Retina (tissue), 1 donor: ENCODE measurements around the gene CNN2.
"Not testable (repeated sequence)": the region's sequence is repeated elsewhere in the genome, so short reads cannot be mapped to it uniquely, and the experiment has no call there.

Experiments
- DNase-seq: peaks from one replicate; pipeline ENCODE4 v3.0.0-alpha.2; 2016

CNN2 gene

DNA sequence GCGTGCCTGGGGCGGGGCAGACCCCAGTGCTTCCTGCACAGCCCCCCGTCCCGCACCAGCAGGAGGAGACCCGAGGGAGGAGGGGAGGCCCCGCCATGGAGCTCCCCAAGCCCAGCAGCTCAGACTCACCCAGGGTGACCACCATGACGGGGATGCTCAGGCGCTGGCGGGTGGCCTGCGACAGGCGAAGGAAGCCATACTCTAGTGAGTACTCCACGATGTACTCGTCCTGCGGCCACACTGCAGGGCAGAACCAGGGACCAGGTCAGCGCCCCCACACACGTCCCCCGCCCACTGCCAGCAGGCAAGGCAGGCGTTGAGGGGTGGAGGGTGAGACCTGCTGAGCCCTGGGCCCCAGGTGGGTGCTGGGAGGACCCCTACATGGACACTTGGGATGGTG, 14.1 kb upstream of the CNN2 start:
- no peak for DNase-seq

DNA sequence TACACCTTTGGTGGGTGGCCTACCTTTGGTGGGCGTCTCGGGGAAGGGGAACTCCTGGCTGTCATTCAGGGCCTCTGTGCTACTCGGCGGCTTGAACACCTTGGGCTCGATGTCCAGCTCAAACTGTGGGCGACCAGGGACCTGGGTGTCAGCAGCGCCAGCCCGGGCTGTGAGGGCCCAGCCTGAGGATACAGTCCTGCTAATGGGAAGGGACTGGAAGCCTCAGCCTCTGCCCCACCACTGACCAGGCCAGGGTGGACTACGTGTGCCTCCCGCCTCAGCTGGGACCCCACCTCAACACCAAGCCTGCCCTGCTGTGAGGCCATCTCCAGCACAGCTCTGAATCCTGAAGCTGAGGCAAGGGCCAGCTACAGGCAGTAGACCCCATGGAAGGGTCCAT, 13.2 kb upstream of the CNN2 start:
- DNase-seq, result no peak

DNA sequence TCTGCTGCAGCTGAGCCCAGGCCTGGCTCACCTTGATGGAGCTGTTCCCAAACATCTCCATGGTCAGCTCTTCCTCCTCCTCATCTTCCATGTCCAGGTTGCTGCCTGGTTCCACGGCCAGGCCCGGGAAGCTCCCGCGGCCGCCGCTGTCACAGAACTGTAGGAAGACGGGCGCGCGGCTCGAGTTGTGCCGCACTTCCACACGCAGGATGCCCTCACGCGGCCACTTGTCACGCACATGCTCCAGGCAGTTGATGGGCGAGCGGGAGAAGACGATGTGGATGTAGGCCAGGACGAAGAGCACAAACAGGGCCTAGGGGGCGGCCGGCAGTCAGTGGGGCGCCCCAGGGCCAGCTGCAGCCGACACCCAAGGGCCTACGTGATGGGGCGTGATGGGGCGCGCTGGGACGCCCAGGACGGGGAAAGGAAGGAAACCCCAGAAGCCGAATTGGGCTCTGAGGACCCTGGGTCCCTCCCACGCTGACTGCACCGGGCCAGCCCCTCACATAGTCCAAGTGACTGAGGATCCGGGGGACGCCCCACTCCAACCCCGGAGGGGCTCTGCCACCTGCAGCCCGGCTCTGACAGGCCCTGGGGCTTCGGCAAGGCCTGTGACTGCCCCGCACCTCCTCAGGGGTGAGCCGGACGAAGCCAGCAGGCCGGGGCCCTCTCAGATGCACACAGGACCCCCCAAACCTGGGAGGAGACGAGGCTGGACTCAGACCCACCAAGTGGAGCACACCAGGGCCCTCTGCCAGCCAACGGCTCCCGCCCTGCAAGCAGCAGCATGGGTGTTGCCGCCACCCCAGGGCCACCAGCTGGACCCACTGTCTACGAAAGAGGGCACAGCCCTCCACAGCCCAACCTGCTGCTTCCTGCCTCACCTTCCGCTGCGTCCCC, 12.0 kb upstream of the CNN2 start:
- no peak for DNase-seq

DNA sequence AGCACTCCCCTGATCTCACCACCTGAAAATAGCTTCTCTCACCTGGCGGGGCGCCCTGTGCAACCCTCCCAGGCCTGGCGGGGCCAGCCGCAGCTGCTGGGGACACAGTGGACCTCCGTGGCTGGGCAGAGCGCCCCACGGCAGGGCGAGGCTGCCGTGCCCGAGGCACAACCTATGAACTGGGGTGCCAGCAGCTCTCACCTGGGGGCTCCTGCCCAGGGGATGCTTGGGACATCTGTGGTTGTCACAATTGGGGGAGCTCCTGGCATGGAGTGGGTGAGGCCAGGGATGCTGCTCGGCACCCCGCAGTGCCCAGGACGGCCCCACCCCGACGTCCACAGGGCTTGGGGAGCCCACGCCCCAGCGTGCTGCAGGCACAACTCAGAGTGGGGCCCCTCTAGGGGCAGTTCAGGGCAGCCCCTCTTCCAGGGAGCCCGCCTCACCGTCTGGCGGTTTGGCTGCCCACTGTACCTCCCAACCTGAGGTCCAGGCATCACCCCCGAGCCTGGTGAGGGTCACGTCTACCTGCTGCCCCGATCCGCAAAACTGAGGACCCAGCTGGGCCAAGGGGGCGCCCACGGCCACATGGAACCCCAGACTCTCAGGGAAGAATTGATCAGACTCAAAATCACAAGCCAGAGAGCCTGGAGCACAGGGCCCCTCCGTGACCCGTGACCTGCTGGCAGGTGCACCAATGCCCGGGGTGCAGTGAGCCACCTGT, 11.2 kb upstream of the CNN2 start:
- no peak for DNase-seq

DNA sequence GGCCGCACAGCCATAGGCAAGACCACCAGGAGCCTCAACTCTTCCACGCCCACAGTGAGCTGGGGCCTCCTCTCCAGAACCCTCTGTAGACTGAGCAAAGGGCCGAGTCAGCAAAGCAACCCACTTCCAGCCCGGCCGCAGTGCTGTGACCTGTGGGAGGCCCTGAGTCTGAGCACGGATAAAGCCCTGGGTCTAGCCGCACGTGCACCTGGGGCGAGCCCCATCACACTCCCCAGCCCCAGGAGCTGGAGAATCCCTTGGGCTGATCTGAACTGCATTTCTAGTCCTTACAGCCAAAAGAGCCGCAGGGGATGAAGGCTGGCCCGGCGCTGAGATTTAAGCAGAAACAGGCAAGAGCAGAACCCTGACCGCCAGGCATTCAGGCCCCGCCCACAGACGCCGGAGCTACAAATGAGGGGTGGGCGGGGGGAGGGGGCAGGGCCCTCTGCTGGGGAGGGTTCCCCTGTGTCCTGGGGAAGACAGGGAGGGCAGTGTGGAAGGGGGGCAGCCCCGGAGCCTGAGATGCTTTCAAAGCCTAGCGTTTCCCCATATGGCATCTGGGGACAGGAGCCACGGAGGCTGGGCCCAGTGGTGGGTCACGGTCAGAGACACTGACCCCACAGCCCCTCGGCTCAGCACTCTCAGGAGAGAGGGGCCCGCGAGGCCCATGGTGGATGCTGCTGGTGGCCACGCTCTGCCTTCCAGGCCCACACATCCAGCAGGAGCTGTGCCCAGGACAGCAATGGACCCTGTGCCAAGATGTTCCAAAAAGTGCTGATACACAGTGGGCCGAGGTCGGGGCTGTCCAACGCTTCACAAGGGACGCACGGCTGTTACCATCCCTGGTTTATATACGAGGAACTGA, 10.4 kb upstream of the CNN2 start:
- peak; percentile 58 for DNase-seq

DNA sequence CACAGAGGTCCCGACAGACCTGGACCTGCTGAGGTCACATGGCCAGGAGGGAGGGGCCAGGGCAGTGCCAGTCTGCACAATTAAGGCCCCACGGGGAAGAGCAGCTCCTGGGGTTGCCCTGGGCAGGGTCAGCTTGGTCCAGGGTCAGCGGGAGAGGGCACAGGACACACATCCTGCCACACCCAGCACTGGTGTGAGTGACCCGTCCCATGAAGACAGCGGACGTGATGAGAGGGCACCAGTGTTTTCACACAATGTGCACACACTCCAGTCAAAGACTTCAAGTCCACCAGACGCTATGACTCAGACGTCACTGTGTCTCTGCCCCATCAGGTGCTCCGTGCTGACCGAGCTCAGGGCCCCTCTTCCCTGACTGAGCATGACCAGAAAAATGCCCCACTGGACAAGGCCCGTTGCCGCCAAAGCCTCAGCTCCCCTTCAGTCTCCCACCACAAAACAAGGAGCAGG, 9.7 kb upstream of the CNN2 start:
- DNase-seq, result peak; percentile 47

DNA sequence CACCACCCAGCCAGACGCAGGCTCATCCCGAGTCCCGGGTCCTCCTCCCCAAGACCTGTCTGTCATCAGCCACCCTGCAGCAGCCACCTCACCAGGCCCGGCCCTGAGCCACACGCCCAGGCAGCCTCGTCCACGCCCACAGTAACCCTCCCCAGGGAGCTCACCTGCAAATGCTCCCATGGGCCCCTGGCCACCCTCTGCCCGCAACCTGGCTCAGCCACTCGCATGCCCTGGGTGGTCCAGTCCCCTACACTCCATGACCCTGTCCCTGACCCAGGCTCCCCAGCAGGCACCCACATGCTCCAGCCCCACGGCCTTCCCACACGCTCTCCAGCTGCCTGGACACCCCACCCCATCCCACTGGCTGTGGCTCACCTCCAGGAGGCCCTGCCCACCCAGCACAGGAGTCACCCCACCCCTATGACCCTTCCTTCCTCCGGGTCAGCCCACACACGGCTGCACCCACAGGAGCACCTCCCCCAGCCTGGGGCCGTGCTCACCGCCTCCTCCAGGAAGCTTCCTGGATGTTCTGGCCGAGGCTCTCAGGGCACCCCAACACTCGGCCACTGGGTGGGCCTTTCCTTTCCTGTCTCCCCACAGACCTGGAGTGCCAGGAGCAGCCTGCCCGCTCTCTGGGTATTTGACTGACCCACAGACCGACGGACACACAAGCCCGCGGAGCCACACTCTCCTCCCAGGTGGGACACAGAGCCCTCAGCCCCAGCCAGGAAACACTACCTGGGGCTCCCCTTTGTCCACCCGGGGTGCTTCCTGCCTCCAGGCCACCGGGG, 9.1 kb upstream of the CNN2 start:
- DNase-seq, result no peak

DNA sequence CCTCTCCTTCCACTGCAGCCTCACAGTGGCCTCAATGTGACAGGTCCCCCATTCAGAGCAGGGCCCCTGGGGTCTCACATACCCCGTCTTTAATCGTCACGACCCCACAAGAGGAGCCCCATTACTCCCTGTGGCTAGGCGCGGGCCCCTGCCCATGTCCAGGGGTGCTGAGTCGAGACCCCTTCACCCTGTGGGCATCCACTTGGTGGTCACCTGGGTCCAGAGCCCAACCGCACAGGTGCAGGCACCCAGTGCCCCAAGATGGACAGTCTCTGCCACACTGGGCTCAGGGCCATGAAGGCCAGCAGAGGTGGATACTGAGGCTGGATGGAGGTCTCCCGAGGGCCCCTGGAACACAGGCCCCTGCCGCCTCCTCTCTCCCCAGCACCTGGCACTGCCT, 8.5 kb upstream of the CNN2 start:
- DNase-seq, result no peak

DNA sequence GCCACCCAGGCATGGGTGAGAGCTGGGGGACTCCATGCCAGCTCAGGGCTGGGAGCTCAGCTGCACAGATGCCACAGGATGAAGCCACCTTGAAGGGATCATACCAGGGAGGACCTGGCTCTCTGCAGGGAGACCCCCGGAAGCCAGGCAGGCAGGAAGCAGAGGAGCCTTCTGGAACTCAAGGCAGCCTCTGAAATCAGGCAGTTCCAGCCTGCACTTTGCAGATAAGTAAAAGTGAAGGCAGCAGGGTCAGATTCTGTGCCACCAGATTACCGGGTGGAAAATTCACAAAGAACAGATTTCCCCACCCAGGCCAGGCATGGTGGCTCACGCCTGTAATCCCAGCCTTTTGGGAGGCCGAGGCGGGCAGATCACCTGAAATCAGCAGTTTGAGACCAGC, 8.0 kb upstream of the CNN2 start:
- DNase-seq, result no peak

DNA sequence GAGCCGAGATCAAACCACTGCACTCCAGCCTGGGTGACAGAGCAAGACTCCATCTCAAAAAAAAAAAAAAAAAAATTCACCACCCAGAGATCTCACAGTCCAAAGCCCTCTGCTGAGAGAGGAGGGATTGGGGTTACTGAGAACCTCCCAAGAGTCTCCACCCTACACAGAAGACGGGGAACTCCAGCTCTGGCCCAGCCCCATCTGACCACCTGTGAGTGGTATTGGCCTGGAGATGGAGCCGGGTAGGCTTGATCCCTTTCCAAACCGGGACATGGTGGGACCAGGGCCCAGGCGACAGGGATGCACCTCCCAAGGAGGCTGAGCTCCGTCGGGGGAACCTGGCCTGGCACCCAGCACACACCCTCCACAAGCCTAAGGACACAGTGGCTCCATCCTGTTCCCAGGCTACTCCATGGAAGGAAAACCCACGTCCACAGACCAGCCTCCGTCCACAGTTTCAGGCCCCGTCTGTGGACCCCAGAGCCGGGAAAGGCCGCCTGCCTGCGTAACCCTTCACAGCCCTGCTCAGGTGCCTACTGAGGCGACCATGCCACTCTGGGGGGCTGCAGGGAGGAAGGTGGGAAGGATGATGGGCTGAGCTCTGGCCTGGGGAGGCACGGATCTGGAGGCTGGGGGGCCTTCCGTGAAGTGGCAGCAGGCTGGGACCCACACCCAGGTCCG, 7.3 kb upstream of the CNN2 start:
- no peak for DNase-seq

DNA sequence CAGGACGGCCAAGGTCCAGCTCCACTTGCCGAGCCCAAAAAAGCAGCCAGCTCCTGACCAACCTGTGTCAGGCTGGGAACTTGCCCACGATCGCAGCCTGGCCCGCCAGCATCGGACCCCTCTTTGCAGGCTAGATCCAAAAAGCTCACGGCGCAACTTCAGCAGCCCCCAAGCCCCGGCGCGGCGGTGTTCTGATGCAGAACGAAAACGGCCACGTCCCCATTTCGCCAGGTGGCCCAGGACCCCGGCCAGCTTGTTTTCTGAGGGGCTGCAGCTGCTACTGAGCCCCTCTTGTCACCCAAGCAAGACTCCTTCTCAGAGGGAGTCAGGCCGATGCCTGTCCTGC, 6.8 kb upstream of the CNN2 start:
- no peak for DNase-seq

DNA sequence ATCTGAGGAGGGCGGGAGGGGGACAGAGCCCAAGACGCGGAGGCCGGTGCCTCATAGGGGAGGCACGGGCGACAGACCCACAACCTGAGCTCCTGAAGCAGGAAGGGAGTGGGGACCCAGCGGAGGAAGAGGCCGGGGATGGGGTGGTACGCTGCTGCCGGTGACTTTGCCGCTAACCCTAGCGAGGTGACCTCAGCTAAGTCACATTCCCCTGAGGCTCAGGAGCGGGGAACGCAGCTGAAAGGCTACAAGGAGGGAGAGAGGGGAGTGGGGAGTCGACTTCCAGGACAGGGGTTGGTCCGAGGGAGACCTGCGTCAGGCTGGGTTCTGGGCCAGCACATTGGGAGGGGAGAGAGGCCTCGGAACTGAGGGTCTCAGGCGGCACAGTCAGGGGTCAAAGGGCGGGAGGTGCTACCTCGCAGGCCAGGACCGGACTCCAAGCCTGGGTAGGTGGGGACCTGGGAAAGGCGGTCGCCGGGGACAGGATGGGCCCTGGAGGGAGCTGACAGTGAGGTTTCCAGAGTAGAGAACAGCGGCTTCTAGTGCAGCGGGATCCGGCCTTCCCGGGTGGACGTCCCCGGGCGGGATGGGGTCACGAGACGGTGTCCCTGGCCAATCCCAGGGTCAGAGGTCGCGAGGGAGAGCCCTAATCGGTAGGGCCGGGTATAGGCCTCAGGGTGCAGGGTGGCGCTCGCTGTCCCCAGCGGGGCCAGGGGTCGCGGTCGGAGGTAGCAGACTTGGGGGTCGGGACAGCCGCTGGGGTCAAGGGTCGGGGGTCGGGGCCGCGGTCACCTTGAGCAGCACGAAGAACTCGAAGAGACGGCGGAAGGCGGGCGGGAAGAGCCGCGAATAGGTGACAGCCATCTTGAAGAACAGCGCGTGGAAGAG, 6.2 kb upstream of the CNN2 start:
- no peak for DNase-seq

DNA sequence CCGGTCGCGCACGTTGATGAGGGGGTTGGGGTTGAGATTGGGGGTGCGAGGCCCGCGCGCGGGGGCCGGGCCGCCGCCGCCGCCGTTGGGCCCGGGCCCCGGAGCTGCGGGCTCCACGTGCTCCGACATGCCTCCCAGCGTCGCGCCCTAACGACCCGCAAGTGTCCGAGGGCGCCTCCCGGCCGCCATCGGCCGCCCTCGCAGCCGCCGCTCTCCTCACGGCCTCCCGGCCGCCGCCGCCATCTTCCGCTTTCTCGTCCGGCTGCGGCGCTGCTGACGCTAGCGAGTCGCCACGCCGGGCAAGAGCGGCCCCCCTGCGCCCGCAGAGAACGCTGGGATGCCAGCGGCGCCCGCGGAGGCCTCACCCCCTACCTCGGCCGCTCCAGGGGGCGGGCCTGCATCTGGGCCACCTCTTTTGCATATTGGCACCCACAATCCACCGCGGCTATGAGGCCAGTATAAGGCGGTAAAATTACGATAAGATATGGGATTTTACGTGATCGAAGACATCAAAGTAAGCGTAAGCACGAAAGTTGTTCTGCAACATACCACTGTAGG, 5.5 kb upstream of the CNN2 start, which contains the start of gene TMEM259:
TMEM259 (minus strand) TSS at position 256 of the 558 bp plus-strand sequence; CDS start at position 129, 127 bp downstream.
- DNase-seq, result peak; percentile 98

DNA sequence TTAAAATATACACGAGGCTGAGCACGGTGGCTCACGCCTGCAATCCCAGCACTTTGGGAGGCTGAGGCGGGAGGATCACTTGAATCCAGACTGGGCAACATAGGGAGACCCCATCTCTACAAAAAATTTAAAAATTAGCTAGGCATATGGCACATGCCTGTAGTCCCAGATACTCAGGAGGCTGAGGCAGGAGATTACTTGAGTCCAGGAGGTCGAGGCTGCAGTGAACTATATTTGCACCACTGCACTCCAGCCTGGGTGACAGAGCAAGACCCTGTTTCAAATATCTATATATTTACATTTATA, 2.6 kb upstream of the CNN2 start:
- DNase-seq, result not testable (repeated sequence)

DNA sequence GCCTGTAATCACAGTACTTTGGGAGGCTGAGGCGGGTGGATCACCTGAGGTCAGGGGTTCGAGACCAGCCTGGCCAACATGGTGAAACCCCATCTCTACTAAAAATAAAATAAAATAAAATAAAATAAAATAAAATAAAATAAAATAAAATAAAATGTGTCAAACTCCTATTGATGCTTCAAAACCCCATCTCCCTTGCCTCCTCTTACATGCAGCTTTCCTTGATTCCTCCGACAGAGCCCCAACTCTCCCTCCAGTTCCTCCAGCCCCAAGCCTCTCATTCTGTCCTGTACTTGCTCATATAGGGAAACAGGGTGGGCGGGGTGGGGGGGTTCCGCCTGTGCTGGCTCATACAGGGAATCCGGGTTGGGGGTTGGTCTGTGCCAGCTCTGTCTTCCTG, 1.3 kb upstream of the CNN2 start:
- DNase-seq, result not testable (repeated sequence)

DNA sequence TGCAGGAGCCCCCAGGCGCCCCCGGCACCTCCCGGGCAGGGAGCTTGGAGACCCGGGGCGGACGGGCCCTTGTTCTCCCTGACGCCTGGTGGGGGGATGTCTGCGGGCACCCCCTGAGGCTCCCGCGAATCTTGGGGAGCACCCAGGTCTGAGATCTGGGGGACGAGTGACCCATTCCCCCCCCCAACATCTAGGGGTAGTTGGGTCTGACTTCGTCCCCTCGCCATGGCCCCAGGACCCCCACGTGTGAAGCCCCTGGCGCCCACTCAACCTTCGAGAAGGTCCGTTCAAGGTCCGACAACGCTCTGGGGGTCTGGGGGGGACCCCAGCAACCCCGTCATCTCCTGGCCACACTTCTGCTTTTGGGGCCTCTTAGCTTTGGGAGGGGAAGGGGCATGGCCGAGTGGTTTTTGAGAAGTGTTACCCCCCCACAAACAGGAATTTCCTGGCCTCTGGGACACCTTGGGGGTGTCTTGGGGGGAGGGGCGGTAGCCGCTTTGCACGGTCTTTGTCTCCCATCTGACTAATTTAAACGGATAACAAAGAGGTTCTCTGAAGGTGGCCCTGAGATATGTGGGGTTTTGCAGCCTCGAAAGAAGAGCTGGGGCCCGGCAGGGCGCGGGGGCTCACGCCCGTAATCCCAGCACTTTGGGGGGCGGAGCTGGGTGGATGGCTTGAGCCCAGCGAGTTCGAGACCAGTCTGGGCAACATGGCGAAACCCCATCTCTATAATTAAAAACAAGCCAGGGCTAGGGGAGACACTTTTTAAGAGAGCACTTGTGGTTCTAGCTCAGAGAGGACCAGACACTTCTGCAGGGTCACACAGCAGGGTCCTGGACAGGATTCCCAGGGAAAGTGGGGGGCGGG, 608 bp downstream of the CNN2 start:
- peak; percentile 73 for DNase-seq

DNA sequence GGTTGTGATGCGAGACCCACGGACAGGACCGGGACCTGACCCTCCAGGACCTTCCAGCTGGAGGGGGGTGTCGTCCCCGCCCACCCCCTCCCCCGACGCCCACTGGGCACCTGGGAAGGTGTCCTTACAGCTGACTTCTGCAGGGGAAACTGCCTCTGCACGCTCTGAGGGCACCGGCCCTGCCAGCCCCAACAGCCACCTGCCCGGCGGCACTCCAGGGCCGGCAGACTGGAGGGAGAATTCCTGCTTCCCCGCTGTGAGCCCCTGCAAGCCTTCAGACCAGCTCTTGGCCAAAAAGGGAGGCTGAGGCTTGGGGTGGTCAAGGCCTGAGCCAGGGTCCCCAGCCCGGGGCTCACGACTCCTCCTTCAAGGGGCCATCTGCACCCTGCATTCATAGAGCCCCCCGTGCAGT, 1.2 kb downstream of the CNN2 start:
- DNase-seq, result peak; percentile 49

DNA sequence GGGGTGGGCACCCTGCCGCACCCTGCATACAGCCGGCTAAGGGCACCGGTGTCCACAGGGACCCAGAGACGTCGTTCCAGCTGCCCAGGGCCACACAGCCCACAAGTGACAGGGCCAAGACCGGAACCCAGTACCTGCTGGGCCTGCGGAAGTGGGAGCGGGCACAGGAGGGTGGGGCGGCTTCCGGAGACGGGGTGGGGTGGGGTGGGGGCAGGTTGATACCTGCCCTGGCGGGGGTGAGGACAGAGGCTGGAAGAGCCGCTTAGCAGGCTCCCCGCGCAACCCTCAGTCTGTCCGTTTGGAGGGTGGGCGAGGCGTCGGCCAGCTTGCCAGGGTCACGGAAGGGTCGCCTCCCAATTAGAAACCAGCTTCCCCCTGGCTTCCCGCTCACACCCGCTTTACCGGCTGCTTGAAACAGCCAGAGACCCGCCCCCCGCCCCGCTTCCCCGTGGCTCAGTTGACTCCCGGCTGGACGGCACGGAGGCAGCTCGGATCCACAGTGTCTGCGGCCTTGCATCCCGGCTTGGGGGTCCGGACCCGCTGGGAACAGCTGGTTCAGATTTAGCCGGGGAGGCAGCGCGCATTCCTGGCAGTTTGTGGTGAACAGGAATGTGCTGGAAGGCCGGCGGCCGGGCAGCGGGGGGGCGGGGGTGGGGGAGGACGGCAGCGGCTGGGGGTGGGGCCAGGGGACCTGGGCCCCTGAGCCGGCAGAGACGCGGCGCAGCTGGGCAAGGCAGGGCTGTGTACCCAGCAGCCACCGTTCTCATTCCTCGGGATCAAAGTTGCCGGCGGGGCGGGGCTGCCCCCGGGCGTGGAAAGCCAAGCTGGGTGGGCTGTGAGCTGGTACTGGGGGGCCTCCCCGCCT, 1.9 kb downstream of the CNN2 start:
- peak; percentile 77 for DNase-seq
